ENCODE results near the gene MN1.
A peak's percentile ranks its signal among the peaks of the same experiment; 100 is the strongest.

Gene MN1

GRCh38 chr22:27748349-27748748 lies 53.2 kb downstream of the MN1 start:
- no peaks in the 10 kb centered on the region for H3K4me1 ChIP-seq (ENCODE audit: control insufficient read depth, low read length)
- no peaks in the 10 kb centered on the region for H3K36me3 ChIP-seq (ENCODE audit: control insufficient read depth, low read length)
- no peaks in the 10 kb centered on the region for H3K27me3 ChIP-seq (ENCODE audit: control insufficient read depth, low read length)
- H3K9me3 ChIP-seq (ENCODE audit: control insufficient read depth, insufficient read depth, low read length) = no peaks in the 10 kb centered on the region
- H3F3A ChIP-seq (ENCODE audit: control insufficient read depth, insufficient read depth) = no peaks in the 10 kb centered on the region
- no peaks in the 10 kb centered on the region for H4K20me1 ChIP-seq (ENCODE audit: control insufficient read depth, insufficient read depth, low read depth, low read length)
- no peaks in the 10 kb centered on the region for H3K9me2 ChIP-seq (replicated peaks; ENCODE audit: control insufficient read depth, low read length)
- no peaks in the 10 kb centered on the region for H3K79me2 ChIP-seq (ENCODE audit: control insufficient read depth, low read length)
- H3K4me3 ChIP-seq (ENCODE audit: low read length) = no peak overlapping the region
- H3K4me2 ChIP-seq (ENCODE audit: low read length) = no peak overlapping the region
- H3K27ac ChIP-seq (ENCODE audit: low read depth, low read length) = no peak overlapping the region
- TF ChIP-seq CTCF (IDR thresholded peaks at IDR 0.05; ENCODE audit: low read depth, low read length, poor library complexity, severe bottlenecking) (no peak), EZH2phosphoT487 (IDR thresholded peaks at IDR 0.05; ENCODE audit: borderline replicate concordance, low read length) (no peak)

DNA sequence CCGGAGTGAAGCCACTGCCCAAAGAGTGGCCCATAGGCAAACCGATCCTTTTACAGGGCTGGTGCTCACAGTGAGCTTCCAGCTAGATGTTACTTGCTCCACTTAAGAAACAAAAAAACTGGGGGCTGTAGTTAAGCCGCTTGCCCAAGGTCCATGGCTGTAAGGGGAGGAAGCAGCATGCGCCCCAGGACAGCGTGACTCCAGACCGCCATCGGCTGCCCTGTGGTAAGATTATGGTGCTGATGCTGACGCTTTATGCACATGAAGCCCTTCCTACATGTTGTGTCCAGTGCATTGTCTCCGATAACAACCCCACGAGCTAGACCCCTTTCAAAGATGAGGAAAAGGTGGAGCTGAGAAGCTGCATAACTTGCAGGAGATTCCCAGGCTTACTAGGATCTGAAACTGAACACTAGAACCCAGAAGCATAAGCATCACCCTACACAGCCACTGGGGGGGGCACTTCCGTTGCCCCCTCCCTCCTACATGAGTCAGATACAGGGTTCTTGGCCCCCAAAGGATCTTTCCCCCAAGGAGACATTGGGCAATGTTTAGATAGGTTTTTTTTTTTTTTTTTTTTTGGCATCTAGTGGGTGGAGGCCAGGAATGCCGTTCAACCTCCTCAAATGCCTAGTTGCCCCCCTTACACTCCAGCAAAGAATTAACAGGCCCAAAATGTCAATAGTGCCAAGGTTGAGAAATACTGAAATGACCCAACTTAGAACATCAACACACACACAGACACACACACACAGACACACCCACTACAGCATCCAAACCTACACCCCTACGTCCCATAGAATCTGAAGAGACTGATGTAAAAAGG lies 53.9 kb downstream of the MN1 start:
- no peak overlapping the region for H3K4me2 ChIP-seq (ENCODE audit: low read length)
- no peaks in the 10 kb centered on the region for H3K4me1 ChIP-seq (ENCODE audit: control insufficient read depth, low read length)
- no peaks in the 10 kb centered on the region for H3K79me2 ChIP-seq (ENCODE audit: control insufficient read depth, low read length)
- no peaks in the 10 kb centered on the region for H3K27me3 ChIP-seq (ENCODE audit: control insufficient read depth, low read length)
- H3K9me3 ChIP-seq (ENCODE audit: control insufficient read depth, insufficient read depth, low read length) = no peaks in the 10 kb centered on the region
- no peaks in the 10 kb centered on the region for H3F3A ChIP-seq (ENCODE audit: control insufficient read depth, insufficient read depth)
- no peak overlapping the region for H3K4me3 ChIP-seq (ENCODE audit: low read length)
- no peak overlapping the region for H3K27ac ChIP-seq (ENCODE audit: low read depth, low read length)
- H3K9me2 ChIP-seq (replicated peaks; ENCODE audit: control insufficient read depth, low read length) = no peaks in the 10 kb centered on the region
- H4K20me1 ChIP-seq (ENCODE audit: control insufficient read depth, insufficient read depth, low read depth, low read length) = no peaks in the 10 kb centered on the region
- TF ChIP-seq CTCF (IDR thresholded peaks at IDR 0.05; ENCODE audit: low read depth, low read length, poor library complexity, severe bottlenecking) (peak; percentile 37), EZH2phosphoT487 (IDR thresholded peaks at IDR 0.05; ENCODE audit: borderline replicate concordance, low read length) (no peak)
- H3K36me3 ChIP-seq (ENCODE audit: control insufficient read depth, low read length) = no peaks in the 10 kb centered on the region

DNA sequence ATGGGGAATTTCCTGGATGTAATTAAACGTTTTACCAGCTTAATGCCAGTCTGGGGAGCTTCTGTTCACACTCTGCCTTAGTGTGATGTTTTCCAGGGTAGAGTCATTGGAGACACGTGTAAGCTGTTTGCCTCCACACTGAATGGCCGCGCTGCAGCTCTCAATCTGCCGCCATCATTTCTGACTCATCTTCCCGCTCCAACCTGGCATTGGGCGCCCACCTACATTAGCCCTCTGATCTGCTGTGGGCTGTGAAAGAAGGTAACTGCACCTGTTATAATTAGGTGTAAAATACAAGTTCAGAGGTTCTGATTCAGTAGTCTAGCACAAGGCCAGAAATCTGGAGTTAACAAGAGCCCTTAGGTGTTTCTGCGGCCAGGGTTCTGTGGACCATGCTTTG lies 54.6 kb downstream of the MN1 start:
- H3K4me1 ChIP-seq (ENCODE audit: control insufficient read depth, low read length) = no peaks in the 10 kb centered on the region
- H3K27me3 ChIP-seq (ENCODE audit: control insufficient read depth, low read length) = no peaks in the 10 kb centered on the region

More for the DNA sequence above, 54.6 kb downstream of the MN1 start:
- Histone ChIP-seq H3K79me2 (ENCODE audit: control insufficient read depth, low read length) (no peaks in the 10 kb centered on the region), H3K36me3 (ENCODE audit: control insufficient read depth, low read length) (no peaks in the 10 kb centered on the region), H3F3A (ENCODE audit: control insufficient read depth, insufficient read depth) (no peaks in the 10 kb centered on the region), H3K4me3 (ENCODE audit: low read length) (no peak overlapping the region), H3K9me2 (replicated peaks; ENCODE audit: control insufficient read depth, low read length) (no peaks in the 10 kb centered on the region), H3K4me2 (ENCODE audit: low read length) (no peak overlapping the region), H4K20me1 (ENCODE audit: control insufficient read depth, insufficient read depth, low read depth, low read length) (no peaks in the 10 kb centered on the region), H3K27ac (ENCODE audit: low read depth, low read length) (no peak overlapping the region), H3K9me3 (ENCODE audit: control insufficient read depth, insufficient read depth, low read length) (no peaks in the 10 kb centered on the region)
- TF ChIP-seq EZH2phosphoT487 (IDR thresholded peaks at IDR 0.05; ENCODE audit: borderline replicate concordance, low read length) = no peak
- no peak for TF ChIP-seq CTCF (IDR thresholded peaks at IDR 0.05; ENCODE audit: low read depth, low read length, poor library complexity, severe bottlenecking)

All from DOHH2 (cell line).